Suprapubic skin (tissue), 4 donors: Measurements from ENCODE around the gene RAPGEF4.

Experiments
- POLR2A ChIP-seq, 2 donors: fragments of 450-650 bp; IDR thresholded peaks; one replicate each; pipeline ENCODE4 v1.6.1; 2017; ENCODE audit warnings: antibody characterized with exemption in 2 of 2, mild to moderate bottlenecking in 2 of 2, moderate library complexity in 2 of 2
- POLR2AphosphoS5 ChIP-seq, 3 donors: sonication (generic); formaldehyde crosslinking; IDR thresholded peaks; one replicate each; pipeline ENCODE4 v1.6.1; 2017; ENCODE audit warnings: antibody characterized with exemption in 3 of 3
- TF ChIP-seq, protein P1 (sequence below), 2 donors: fragments of 200-600 bp in 1 of 2; fragments of 450-650 bp in 1 of 2; sonication (generic) in 1 of 2; IDR thresholded peaks; one replicate each; pipeline ENCODE4 v1.5.1; 2016 to 2019; ENCODE audit warnings: antibody characterized with exemption in 2 of 2, mild to moderate bottlenecking in 1 of 2, moderate library complexity in 1 of 2

DNA sequence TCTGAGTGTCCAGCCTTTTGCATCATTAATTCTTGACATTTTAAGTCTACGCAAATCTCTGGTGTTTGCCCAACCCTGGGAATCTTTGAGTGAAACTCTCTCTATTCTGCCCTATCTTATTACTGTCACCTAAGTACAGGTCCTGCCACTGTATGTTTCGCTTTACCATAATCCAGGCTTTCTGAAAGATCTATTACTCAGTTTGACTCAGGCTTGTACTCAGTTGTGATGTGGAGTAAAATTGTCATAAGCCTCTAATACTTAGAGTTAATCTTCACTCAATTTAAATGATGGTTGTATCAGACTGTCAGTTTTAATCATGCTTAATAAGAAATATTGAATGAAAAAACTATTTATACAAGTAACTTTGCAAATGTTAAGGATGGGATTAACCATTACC lies 30.3 kb upstream of the RAPGEF4 start:
- TF ChIP-seq, protein P1, sequence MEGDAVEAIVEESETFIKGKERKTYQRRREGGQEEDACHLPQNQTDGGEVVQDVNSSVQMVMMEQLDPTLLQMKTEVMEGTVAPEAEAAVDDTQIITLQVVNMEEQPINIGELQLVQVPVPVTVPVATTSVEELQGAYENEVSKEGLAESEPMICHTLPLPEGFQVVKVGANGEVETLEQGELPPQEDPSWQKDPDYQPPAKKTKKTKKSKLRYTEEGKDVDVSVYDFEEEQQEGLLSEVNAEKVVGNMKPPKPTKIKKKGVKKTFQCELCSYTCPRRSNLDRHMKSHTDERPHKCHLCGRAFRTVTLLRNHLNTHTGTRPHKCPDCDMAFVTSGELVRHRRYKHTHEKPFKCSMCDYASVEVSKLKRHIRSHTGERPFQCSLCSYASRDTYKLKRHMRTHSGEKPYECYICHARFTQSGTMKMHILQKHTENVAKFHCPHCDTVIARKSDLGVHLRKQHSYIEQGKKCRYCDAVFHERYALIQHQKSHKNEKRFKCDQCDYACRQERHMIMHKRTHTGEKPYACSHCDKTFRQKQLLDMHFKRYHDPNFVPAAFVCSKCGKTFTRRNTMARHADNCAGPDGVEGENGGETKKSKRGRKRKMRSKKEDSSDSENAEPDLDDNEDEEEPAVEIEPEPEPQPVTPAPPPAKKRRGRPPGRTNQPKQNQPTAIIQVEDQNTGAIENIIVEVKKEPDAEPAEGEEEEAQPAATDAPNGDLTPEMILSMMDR (IDR thresholded peaks at IDR 0.05) = no peak
- TF ChIP-seq POLR2A (IDR thresholded peaks at IDR 0.05) = no peak
- no peak for TF ChIP-seq POLR2AphosphoS5 (IDR thresholded peaks at IDR 0.05)
